ENCODE measurements around the gene NFKBIE.

The NFKBIE gene

DNA sequence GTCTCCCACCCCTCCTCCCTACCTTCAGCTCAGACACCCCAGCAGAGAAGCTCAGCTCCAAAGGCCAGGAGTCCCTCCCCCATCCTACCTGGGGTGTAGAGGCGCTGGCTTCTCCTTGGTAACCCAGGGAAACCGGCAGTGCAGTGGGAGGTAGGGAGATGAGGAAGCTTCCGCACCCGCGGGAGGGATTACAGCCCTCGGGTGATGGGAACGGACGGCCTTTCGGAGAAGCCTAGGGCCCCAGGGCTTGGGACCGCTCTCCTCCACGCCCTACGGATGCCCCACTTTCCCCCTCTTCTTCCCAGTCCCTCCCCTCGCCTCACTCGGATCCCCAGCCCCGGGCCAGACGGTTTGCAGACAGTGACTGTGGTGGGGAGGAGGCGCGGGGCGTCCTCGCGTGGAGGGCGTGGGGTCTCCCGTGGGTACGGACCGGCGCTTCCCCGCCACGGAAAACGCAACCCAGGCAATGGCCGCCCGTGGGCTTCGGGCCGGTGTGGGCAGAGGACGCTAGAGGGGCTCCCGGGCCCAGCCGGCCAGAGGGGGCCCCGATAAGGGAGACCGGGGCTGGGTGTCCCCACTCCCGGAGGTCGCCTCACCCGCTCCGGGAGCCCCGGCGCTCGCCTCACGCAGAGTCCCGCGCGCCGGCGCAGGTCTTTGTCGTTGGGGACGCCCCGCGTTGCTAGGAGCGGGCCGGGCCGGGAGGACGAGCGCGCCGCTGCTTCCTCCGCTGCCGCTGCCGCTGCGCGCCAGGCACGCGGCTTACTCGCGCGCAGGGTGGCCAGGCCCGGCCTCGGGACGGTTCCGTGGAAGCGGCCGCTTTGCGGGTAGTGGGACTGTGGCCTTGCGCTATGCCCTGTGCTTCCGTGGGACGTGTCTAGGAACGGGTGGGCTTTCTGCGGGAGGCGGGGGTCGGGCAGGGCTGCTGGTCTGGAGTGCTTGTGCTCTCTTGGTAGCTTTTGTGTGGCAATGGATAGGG, 32.0 kb upstream of the NFKBIE start:
- DNase-seq: no peak

DNA sequence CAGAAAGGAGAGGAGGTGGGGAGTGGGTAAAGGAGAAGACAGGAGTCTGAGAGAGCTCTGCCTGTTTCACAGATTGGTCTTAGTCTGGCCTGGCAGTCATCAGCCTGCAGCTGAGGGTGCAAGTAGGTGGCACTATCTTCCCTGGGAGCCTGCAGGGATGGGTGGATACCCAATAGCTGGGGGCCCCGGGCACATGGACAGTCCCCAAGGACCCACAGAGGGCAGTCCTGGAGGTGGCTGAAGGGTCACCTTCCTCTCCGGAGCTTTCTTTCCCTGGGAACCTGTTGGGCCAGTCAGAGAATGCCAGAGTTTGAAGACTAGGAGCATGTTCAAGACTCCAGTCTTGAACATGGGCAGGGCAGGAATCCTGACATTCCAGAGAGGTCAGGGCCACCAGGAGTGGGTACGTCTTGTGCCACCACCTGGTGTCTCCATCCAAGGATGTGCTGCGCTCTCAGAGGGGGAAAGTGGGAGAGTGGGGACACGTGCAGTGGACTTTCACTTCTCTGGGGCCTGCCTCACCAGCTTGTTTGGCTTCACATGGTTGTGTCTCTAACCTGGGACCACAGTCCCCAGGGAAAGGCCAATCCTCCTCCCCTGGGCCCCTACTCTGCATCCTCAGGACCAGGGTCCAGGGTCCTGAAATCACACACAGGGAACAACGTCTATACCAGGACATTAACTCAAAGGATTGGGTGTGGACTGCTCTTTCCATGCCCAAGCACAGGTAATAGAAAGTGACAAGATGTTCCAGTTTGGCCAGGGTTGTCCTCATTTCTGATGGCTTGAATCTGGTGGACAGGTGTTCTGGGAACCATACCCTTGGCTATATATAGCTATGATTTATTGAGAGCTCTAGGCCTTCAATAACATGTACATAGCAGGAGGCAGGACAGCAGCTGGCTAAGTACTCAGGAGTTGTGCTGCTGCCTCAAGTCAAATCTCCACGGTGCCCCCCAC, 29.8 kb upstream of the NFKBIE start:
- DNase-seq: no peak

DNA sequence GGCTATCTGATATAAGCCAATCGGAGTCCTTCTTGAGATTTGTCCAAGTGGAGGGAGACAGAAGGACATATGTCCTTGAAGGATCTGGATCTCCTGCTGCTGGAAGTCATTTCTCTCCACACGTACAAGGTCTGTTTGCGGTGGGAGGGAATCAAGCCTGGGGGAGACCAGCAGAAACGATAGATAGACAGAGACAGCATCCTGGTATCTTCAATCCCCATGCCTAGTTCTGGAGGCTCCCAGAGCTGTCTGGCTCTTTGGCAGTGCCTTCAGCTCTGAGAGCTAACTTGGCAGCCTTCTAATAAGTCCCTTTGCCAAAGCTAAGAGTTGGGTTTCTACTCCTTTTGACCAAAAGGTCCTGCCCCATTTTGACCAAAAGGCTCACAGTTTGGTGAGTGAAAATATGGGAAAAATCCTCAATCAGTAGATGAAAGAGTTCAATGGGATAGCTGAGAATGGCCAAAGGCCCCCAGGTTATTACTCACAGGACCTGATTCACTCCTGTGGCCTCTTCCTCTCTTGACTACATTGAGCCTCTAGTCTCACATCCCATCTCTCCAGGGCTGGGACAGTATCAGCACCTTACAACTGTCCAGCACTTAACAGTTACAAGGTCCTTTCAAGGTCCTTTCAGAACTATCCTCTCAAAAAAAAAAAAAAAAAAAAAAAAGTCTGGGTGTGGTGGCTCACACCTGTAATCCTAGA, 27.5 kb upstream of the NFKBIE start:
- no peak for DNase-seq

DNA sequence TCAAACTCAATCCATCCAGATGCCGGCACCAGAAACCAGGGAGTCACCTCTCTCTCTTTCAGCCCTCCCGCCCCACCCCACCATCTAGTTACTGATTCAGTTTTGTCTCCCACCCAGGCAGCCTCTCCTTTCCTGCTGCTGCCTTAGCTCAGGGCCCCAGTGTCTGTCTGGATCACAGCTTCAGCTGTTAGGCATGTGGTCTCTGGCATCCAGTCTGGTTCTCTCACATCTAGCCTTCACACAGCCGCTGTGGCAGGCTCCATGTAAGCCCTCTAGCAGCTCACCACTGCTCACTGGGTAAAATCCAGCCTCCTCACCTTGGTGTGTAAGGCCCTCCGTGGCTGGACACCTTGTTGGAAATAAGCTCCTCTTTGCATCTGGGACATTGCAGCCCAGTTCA, 26.5 kb upstream of the NFKBIE start:
- no peak for DNase-seq

DNA sequence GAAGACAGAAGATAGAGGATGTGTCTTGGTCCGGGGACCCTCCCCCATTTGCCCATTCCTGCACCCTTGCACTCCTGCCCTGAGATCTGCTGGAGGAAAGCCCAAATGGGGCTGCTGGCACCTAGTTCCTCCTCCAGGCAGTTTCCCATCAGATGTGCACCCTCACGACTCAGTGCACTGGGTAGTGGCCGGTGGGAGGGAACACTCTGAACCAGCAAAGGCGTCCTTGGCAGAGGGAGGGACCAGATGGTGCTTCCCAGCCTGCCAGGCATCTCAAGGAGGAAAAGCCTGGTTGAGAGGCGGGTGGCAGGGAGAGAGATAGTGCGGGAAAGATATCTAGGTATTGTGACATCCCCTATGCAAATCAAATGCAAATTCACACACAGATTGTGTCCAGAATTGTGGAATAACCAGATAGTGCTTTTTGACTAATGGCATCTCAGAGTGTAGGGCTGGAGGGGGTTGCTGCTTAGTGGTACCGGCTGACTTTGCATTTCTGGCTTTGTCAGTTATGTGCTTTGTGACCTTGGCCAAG, 24.4 kb upstream of the NFKBIE start:
- no peak for DNase-seq

DNA sequence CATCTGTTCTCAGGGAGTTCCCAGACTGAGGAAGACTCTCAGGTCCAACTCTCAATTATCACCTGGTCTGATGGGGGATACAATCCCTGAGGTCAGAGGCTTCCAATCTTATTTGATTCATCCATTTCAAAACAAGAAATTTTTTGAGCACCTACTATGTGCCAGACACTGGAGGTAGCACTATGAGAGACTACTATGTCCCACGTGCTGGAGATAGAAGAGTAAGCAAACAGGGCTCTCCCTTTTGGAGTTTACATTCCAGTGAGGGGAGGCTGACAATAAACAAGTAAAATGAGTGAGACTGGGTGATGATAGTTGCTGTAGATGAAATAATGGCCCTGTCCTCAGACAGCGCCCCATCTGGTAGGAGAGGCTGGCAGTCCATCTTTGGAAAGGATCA, 21.4 kb upstream of the NFKBIE start:
- DNase-seq: no peak

DNA sequence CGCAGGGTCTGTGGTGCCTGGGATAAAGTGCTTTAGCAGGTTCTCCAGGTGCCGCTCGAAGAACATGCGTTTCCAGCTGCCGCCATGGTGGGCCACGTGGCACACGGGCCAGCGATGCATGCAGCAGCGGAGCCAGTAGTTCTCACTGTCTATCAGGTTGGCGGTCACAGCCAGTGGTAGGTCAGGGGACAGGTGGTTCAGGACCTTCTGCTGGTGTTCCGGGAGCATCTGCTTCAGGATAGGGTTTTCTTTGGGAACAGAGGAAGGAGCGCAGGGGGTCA, 20.9 kb upstream of the NFKBIE start:
- DNase-seq: no peak

DNA sequence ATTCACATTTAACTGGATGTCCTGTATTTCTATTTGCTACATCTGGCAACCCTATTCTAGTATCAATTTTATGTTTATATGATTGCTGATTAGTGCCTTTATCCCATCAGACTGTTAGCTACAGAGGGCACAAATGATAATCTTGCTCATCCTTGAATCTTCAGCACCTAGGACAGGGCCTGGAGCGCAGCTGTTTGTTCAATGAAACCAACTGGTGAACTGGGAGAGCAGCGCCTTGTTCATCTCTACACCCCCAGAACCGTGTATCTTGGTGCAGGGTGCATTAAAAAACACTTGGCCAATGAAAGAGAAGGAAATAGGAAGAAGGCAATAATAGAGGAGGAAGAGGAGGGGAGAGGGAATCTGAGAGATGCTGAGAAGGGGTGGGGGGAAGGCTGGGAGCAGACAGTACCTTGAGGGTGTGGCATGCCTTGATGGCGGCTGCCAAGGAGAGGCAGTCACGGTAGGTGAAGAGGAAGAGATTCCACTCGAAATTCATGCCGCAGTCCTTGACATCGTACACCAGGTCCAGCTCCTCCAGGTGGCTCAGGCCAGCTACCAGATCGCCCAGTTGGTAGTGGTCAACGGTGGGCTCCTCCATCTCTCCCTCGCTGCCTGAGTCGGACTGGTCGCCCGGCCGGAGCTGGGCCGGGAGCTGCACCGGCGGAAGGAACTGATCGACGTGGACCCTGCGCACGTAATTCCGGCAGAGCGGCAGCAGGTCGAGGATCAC, 20.4 kb upstream of the NFKBIE start:
- no peak for DNase-seq

DNA sequence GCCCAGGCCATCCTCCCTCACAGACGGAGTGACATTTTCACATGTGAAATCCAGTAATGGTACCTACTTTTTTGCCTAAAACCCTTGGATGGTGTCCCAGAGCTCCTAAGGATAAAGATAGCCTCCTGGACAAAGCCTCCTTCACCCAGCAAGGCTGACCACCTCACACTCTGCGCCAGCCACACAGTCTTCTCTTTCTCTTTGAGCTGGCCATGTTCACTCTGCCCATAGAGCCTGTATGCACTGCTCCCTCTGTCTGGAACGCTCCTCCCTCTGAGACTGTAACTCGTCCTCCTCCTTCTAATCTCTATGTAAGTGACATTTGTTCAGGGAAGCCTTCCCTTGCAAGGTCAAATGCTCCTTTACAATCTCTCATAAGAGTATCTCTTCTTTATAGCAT, 19.5 kb upstream of the NFKBIE start:
- DNase-seq: no peak

DNA sequence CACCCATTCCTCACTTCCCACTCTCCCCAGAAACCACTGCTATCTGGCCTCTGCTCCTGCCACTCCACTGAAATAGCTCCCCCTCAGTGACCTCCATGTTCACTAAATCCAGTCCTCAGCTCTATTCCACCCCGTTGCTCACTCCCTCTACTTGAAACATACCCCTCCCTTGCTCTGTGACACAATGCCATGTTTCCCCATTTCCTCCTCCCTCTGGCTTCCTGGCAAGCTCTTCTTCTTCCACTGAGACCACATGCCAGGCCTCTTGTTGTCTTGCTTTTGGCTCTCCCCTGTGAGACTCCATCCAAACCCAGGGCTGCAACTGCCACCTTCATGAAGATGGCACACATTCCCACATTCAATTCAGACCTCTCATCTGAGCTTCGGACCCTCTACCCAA, 18.8 kb upstream of the NFKBIE start:
- DNase-seq: no peak

DNA sequence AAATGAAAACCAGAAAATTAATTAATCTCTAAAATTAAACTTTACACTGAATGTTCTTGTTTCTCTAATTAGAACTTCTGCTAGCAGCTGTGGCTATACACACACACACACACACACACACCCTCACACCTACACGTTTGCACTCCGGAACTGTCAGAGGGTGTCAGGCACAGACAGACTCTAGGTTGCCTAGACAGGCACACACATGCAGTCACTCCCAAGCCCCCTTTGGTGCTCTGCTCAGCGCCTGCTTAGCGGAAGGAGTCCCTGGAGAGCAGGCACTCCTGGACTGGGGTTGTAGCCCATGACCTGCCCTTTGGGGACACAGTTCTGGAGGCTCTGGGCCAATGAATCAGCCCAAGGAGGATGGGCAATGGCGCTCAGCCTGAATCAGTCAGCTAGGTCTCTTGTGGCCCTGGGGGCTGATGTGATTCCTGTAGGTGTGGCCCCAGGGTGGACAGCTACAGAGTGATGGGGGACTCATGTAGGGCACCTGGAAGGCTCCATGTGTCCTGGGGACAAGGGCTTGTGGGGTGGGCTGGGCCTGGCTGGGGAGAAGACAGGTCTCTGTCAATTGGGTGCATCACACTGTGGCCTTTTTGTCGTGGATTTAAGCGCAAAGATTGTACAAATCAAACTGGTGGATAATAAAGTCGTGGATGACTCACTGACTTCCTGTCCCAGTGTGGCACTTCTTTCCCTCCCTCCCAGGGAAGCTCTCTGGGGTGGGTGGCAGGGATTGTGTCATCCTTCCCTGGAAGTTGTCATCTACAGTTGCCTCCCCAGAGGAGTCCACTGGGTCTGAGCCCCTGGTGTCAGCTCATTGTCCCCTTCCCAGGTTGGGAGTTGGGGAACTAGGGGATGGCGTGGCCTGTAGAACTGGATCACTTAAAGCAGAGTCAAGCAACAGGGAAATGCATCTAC, 13.7 kb upstream of the NFKBIE start:
- peak; percentile 33 for DNase-seq

DNA sequence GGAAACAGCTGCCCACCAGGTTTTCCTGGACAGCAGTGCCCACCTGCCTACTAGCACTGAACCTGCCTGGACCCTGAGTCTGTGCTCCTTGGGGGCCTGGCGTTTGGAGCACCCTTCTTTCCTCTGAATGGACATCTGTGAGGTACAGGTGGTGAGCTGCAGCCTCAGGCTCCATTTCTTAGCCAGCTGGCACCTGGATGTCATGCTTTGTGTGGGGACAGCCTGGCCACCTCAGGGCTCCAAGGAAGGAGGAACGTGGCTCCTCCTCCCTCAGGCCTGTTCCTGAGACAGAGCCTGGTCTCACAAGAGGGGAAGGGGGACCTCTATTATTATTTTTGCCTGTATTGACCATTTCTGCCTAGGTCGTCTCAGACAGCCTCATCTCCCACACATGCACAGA, 13.0 kb upstream of the NFKBIE start:
- DNase-seq: no peak

DNA sequence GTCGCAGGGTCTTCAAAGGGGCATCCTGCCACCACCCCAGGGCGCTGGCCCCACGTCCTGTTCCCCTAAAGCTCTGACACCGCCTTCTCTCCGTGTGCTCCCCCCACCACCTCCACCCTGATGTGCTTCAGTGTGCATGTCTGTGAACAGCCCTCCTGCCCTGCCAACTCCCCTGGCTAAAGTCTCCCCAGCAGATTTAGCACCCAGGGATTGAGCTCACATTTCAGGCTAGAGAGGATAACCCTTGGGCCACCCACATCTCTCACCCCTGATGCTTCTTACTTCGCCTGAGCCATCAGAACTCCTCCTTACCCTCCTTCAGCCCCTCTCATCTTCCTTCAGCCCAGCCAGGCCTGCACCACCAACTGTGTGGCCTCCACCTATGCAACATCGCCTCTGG, 12.4 kb upstream of the NFKBIE start:
- no peak for DNase-seq

DNA sequence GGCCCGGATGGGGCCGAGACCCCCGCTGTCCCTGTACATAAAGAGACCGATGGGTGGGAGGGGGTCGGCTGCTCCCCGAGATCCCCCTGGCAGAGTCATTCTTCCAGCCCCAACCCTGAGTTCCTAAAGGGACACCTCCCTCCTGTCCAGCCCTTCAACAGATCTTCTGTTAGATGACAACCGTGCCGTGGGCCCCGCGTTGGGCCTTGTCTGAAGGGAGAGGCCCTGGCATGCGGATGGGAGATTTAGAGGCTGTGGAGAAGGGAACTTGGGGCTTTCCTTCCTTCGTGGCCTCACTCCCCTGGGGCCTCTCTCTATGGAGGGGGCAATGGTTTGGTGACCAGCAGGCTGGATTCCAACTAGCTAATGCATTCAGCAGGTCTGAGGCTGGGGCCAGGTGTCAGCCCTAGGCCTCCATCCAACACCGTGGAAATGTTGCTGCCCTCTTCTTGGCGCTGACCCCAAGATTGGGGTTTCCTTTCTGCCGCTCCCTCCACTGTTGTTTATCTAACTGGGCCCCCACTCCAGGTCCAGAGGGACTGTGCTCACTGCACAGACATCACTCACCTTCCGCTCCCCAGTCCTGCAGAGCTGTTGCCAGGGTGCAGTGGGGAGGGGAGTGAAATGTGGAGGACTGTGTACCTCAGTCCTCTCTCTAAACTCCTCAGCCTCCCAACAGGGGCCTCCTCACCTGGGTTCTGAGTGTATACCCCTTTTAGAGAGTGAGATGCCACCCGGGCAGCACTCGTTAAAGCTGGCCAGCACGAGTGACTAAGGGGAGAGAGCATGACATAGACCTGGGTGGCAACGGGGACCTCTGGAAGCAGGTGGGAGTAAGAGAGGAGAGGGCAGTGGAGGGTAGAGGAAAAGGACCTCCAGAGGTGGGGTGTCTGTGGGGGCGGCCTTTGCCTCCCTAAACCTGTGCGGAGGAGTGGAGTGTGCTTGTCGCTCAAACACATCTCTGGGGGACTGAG, 11.6 kb upstream of the NFKBIE start:
- DNase-seq: no peak

DNA sequence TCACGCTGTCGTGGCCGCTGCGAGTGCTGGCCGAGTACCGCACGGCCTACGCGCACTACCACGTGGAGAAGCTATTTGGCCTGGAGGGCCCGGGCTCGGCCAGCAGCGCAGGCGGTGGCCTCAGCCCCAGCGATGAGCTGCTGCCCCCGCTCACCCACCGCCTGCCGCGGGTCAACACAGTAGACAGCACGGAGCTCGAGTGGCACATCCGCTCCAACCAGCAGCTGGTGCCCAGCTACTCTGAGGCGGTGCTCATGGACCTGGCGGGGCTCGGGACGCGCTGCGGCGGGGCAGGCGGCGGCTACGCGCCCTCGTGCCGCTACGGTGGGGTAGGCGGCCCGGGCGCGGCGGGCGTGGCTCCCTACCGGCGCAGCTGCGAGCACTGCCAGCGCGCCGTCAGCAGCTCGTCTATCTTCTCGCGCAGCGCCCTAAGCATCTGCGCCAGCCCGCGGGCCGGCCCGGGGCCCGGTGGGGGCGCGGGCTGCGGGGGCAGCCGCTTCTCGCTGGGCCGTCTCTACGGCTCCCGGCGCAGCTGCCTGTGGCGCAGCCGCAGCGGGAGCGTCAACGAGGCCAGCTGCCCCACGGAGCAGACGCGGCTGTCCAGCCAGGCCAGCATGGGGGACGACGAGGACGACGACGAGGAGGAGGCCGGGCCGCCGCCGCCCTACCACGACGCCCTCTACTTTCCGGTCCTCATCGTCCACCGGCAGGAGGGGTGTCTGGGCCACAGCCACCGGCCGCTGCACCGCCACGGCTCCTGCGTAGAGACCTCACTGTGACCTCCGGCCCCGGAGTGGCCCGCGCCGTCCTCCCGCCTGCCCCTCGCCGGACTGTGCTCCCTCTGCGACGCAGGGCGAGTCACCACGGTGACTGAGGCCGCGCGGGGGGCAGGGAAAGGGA, 10.6 kb upstream of the NFKBIE start:
- no peak for DNase-seq

DNA sequence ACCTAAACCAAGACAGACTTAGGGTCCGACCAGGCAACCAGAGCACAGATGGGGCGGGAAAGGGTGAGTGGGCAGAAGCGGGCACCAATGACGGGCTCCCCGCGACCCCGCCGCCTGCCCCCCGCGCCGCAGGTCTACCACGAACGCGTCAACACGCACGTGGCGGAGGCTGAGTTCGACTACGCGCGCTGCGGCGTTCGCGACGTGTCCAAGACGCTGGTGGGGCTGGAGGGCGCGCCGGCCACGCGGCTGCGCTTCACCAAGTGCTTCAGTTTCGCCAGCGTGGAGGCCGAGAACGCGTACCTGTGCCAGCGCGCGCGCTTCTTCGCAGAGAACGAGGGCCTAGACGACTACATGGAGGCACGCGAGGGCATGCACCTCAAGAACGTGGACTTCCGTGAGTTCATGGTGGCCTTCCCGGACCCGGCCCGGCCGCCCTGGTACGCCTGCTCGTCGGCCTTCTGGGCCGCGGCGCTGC, 10.0 kb upstream of the NFKBIE start:
- DNase-seq: no peak

DNA sequence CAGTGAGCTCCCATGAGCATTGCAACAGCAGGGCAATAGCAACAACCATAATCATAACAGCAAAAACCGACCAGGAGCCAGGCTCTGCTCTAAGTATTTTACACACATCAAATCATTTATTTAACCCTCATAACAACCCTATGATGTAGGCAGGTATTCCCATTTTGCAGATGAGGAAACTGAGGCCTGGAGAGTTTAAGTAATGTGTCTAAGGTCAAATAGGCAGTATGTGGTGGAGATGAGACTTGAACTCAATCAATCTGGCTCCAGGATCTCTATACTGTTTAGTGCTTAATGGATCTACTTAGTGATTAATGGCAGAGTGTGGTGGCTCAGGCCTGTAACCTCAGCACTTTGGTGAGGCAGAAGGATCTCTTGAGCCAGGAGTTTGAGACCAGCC, 8.3 kb upstream of the NFKBIE start:
- no peak for DNase-seq

DNA sequence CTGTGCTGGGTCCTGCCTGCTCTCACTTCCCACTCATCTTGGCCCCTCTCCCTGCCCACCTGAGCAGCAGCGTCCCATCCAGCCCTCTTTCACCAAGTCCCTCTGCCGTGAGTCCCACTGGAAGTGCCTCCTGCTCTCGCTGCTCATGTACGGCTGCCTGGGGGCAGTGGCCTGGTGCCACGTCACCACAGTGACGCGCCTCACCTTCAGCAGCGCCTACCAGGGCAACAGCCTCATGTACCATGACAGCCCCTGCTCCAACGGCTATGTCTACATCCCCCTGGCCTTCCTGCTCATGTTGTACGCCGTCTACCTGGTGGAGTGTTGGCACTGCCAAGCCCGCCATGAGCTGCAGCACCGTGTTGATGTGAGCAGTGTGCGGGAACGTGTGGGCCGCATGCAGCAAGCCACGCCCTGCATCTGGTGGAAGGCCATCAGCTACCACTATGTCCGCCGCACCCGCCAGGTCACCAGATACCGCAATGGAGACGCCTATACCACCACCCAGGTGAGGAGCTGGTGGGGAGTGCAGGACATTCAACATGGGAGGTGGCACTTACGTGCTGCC, 7.7 kb upstream of the NFKBIE start:
- DNase-seq: no peak
